Esophagus muscularis mucosa (tissue), 4 donors: ENCODE data around the gene DTNA.

Experiments used
- CTCF ChIP-seq, 3 experiments: fragments of 200-600 bp in 2 of 3; fragments of 450-650 bp in 1 of 3; sonication (generic) in 2 of 3; IDR thresholded peaks; one replicate each; pipeline ENCODE4 v1.5.1; 2017 to 2019; ENCODE audit warnings: antibody characterized with exemption in 3 of 3, mild to moderate bottlenecking in 2 of 3, moderate library complexity in 1 of 3
- EP300 ChIP-seq: sonication (generic); formaldehyde crosslinking; IDR thresholded peaks from one replicate; pipeline ENCODE4 v1.6.1; 2017; ENCODE audit warnings: antibody characterized with exemption
- POLR2AphosphoS5 ChIP-seq, 2 donors: sonication (generic); formaldehyde crosslinking; IDR thresholded peaks; one replicate each; pipeline ENCODE4 v1.6.1; 2017; ENCODE audit warnings: antibody characterized with exemption in 2 of 2

- TF ChIP-seq CTCF (IDR thresholded peaks at IDR 0.05) (no peak), POLR2AphosphoS5 (IDR thresholded peaks at IDR 0.05) (no peak), EP300 (no peak)
These were observed 10.1 kb downstream of the DTNA start for GRCh38 chr18:34720220-34720619.
